Medulla oblongata (tissue), 1 donor: ENCODE data around the gene POLR1G.

ENCODE experiments used
- DNase-seq: peaks from one replicate; pipeline ENCODE4 v3.0.0-alpha.2; 2015; ENCODE audit errors: extremely low spot score

The POLR1G gene

GRCh38 chr19:45406226-45407090 lies at the start of gene POLR1G:
POLR1G (plus strand) TSS chr19:45406644; CDS start chr19:45406697, 53 bp downstream.
- peak; percentile 94 for DNase-seq

GRCh38 chr19:45356760-45357444 lies 49.5 kb upstream of the POLR1G start:
- DNase-seq: no peak

- no peak for DNase-seq
These were observed 49.0 kb upstream of the POLR1G start for GRCh38 chr19:45357445-45357783.

- no peak for DNase-seq
These were observed 48.1 kb upstream of the POLR1G start for GRCh38 chr19:45358213-45358792.

- no peak for DNase-seq
These were observed 44.8 kb upstream of the POLR1G start for GRCh38 chr19:45361608-45362007.

- no peak for DNase-seq
These were observed 44.2 kb upstream of the POLR1G start for GRCh38 chr19:45362291-45362690.

- no peak for DNase-seq
These were observed 42.5 kb upstream of the POLR1G start for GRCh38 chr19:45363861-45364459.

GRCh38 chr19:45364696-45365095 lies 41.7 kb upstream of the POLR1G start:
- no peak for DNase-seq

- no peak for DNase-seq
These were observed 38.3 kb upstream of the POLR1G start for GRCh38 chr19:45368127-45368526.

GRCh38 chr19:45368737-45369340 lies 37.6 kb upstream of the POLR1G start:
- DNase-seq: no peak

GRCh38 chr19:45370410-45371204 lies 35.8 kb upstream of the POLR1G start, which contains the start of gene ERCC2:
ERCC2 (minus strand) TSS chr19:45370573; CDS start chr19:45370540, 33 bp downstream.
- peak; percentile 99 for DNase-seq

- DNase-seq: no peak
These were observed 30.3 kb upstream of the POLR1G start for GRCh38 chr19:45376045-45376724.

GRCh38 chr19:45380107-45380506 lies 26.3 kb upstream of the POLR1G start:
- no peak for DNase-seq

GRCh38 chr19:45382426-45382825 lies 24.0 kb upstream of the POLR1G start:
- no peak for DNase-seq

GRCh38 chr19:45385392-45386221 lies 20.8 kb upstream of the POLR1G start:
- no peak for DNase-seq

GRCh38 chr19:45391346-45391745 lies 15.1 kb upstream of the POLR1G start:
- no peak for DNase-seq

- DNase-seq: no peak
These were observed 14.4 kb upstream of the POLR1G start for GRCh38 chr19:45391871-45392665.

- DNase-seq: no peak
These were observed 10.4 kb upstream of the POLR1G start for GRCh38 chr19:45395821-45396617.
